ENCODE results near the gene MS4A6A.
"Not testable (repeated sequence)": the region's sequence is repeated elsewhere in the genome, so short reads cannot be mapped to it uniquely, and the experiment has no call there.

Gene MS4A6A

GRCh38 chr11:60161766-60162165 is 21.1 kb downstream of the MS4A6A start:
- TF ChIP-seq CTCF (IDR thresholded peaks at IDR 0.05; ENCODE audit: insufficient read depth, low read length, poor library complexity, severe bottlenecking): no peak

GRCh38 chr11:60161107-60161506 is 21.8 kb downstream of the MS4A6A start:
- H3K4me3 ChIP-seq (replicated peaks; ENCODE audit: low read depth, low read length): no peak overlapping the region
- H3K27me3 ChIP-seq (replicated peaks; ENCODE audit: control insufficient read depth, insufficient read depth, low read length): no peaks in the 10 kb centered on the region; the same call in 1 of the 2 replicates
- no peak for DNase-seq (ENCODE audit: extremely low read depth, insufficient read length)
- no peaks in the 10 kb centered on the region for H3K36me3 ChIP-seq (ENCODE audit: control insufficient read depth, insufficient read depth, low read length)
- TF ChIP-seq CTCF (IDR thresholded peaks at IDR 0.05; ENCODE audit: insufficient read depth, low read length, poor library complexity, severe bottlenecking): no peak

More at GRCh38 chr11:60161766-60162165, 21.1 kb downstream of the MS4A6A start:
- no peak overlapping the region for H3K4me3 ChIP-seq (replicated peaks; ENCODE audit: low read depth, low read length)
- H3K36me3 ChIP-seq (ENCODE audit: control insufficient read depth, insufficient read depth, low read length): no peaks in the 10 kb centered on the region
- H3K27me3 ChIP-seq (replicated peaks; ENCODE audit: control insufficient read depth, insufficient read depth, low read length): no peaks in the 10 kb centered on the region; the same call in 1 of the 2 replicates
- no peak for DNase-seq (ENCODE audit: extremely low read depth, insufficient read length)

- Histone ChIP-seq H3K27me3 (replicated peaks; ENCODE audit: control insufficient read depth, insufficient read depth, low read length) (no peaks in the 10 kb centered on the region; the same call in 1 of the 2 replicates), H3K36me3 (ENCODE audit: control insufficient read depth, insufficient read depth, low read length) (no peaks in the 10 kb centered on the region), H3K4me3 (replicated peaks; ENCODE audit: low read depth, low read length) (no peak overlapping the region)
- TF ChIP-seq CTCF (IDR thresholded peaks at IDR 0.05; ENCODE audit: insufficient read depth, low read length, poor library complexity, severe bottlenecking): no peak
- no peak for DNase-seq (ENCODE audit: extremely low read depth, insufficient read length)
Observed at GRCh38 chr11:60159868-60160267, 23.0 kb downstream of the MS4A6A start.

- Histone ChIP-seq H3K4me3 (replicated peaks; ENCODE audit: low read depth, low read length) (no peak overlapping the region), H3K27me3 (replicated peaks; ENCODE audit: control insufficient read depth, insufficient read depth, low read length) (no peaks in the 10 kb centered on the region; the same call in 1 of the 2 replicates), H3K36me3 (ENCODE audit: control insufficient read depth, insufficient read depth, low read length) (no peaks in the 10 kb centered on the region)
- DNase-seq (ENCODE audit: extremely low read depth, insufficient read length): no peak
- no peak for TF ChIP-seq CTCF (IDR thresholded peaks at IDR 0.05; ENCODE audit: insufficient read depth, low read length, poor library complexity, severe bottlenecking)
Observed at GRCh38 chr11:60159284-60159683, 23.6 kb downstream of the MS4A6A start.

GRCh38 chr11:60158636-60159035 is 24.2 kb downstream of the MS4A6A start:
- Histone ChIP-seq H3K4me3 (replicated peaks; ENCODE audit: low read depth, low read length) (no peak overlapping the region), H3K36me3 (ENCODE audit: control insufficient read depth, insufficient read depth, low read length) (no peaks in the 10 kb centered on the region), H3K27me3 (replicated peaks; ENCODE audit: control insufficient read depth, insufficient read depth, low read length) (no peaks in the 10 kb centered on the region; the same call in 1 of the 2 replicates)
- no peak for DNase-seq (ENCODE audit: extremely low read depth, insufficient read length)
- no peak for TF ChIP-seq CTCF (IDR thresholded peaks at IDR 0.05; ENCODE audit: insufficient read depth, low read length, poor library complexity, severe bottlenecking)

- no peak for DNase-seq (ENCODE audit: extremely low read depth, insufficient read length)
- no peak for TF ChIP-seq CTCF (IDR thresholded peaks at IDR 0.05; ENCODE audit: insufficient read depth, low read length, poor library complexity, severe bottlenecking)
- no peaks in the 10 kb centered on the region for H3K36me3 ChIP-seq (ENCODE audit: control insufficient read depth, insufficient read depth, low read length)
- H3K4me3 ChIP-seq (replicated peaks; ENCODE audit: low read depth, low read length): no peak overlapping the region
- H3K27me3 ChIP-seq (replicated peaks; ENCODE audit: control insufficient read depth, insufficient read depth, low read length): no peaks in the 10 kb centered on the region
Observed at GRCh38 chr11:60155931-60156330, 27.0 kb downstream of the MS4A6A start.

GRCh38 chr11:60152727-60153126 is 30.2 kb downstream of the MS4A6A start:
- not testable (repeated sequence) for H3K27me3 ChIP-seq (replicated peaks; ENCODE audit: control insufficient read depth, insufficient read depth, low read length); DNase-seq (ENCODE audit: extremely low read depth, insufficient read length); H3K36me3 ChIP-seq (ENCODE audit: control insufficient read depth, insufficient read depth, low read length); H3K4me3 ChIP-seq (replicated peaks; ENCODE audit: low read depth, low read length)

All from GM06990 (cell line).